NCI-H146 treated with DMSO at 0.1 percent for 48 hours (cell line): Measurements from ENCODE around the gene ZNF185.
"Not testable (repeated sequence)": the region's sequence is repeated elsewhere in the genome, so short reads cannot be mapped to it uniquely, and the experiment has no call there.

Source experiments
- DNase-seq: peaks from one replicate; lab custom pipeline; 2025; ENCODE audit not compliant: unreplicated experiment; lab: John Stamatoyannopoulos, UW

ZNF185 gene

DNA sequence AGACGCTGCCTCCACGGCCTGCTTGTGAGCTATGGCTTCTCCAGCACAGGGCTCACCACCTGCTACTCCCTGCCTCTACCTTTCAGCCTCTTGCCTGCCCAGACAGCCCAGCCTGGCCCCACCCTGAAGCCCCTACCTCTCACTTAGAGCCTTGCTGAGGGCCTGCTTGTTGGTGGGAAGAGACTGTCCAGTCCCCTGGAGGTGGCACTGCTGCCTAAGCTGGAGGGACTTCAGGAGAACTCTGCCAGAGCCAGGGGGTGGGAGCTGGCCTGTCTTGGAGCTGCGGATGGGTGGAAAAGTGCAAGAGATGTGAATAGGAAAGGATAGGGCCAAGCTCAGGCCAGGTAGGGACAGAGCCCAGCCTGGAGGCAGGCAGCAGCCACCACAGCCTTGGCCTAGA is 2.7 kb upstream of the ZNF185 start:
- DNase-seq = no peak

DNA sequence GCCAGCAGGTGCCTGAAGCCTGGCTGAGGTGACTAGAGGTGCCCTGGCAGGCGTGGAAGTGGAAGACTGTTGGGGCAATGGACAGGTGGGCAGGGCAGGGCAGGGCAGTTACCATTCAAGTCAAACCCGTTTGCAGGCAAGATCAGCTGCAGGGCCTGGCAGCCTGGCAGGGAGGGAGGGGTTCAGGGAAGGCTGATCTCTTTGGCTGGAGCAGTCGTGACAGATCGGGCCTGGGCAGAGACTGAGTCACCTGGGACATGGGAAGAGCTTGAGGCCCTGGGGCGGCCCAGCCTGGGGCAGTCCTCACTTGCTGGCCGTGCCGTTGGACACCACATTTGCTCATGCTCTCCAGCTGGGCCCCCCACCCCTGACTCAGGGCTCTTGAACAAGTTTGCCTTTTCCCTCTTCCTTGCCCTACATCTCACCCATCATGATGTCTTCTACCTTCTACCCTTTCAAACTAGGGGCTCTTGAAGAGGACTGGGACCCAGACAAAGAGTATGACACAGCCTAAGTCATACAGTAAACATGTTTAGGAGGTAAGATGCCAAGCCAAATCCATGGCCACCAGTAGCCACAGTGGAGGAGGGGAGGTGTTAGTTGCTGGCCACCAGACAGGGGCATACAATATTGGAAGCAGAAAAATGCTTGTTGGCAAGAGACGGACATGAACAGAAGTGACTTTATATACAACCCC is 2.0 kb upstream of the ZNF185 start:
- DNase-seq = no peak

DNA sequence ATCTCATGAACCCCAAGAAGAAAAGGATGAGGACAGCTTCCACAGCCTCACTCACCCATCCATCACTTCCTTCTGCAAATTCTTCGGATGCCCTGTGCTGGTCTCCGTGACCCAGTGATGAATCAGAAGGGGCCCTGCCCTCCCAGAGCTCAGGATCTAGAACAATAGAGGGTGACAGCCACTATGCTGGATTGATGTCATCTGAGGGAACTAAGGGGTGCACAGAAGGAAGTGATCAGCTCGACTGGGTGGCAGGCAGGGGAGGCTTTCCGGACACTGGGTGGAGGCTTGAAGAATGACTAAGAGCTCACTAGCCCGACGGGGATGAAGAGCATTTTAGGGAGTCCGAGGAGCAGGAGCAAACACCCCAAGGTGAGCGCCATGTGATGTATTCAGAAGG is 1.4 kb upstream of the ZNF185 start:
- DNase-seq = no peak

DNA sequence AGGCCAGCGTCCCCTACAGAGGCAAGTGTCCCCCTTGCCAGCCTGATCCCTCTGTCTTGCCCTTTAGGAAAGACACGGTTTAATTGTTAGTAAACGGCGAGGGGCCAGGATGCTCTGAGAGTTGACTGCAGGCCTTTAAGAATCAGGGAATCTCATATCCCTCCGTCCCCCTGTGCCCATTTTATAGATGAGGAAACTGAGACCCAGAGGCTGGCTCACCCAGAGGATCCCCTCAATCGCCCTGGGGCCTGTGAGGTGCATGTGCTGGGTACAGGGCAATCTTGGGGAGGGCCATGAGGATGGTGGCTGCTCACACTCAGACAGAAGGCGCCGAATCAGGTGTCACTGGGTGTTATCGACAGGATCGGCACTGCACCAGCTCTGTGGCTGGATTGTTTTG is 575 bp downstream of the ZNF185 start:
- DNase-seq = no peak

DNA sequence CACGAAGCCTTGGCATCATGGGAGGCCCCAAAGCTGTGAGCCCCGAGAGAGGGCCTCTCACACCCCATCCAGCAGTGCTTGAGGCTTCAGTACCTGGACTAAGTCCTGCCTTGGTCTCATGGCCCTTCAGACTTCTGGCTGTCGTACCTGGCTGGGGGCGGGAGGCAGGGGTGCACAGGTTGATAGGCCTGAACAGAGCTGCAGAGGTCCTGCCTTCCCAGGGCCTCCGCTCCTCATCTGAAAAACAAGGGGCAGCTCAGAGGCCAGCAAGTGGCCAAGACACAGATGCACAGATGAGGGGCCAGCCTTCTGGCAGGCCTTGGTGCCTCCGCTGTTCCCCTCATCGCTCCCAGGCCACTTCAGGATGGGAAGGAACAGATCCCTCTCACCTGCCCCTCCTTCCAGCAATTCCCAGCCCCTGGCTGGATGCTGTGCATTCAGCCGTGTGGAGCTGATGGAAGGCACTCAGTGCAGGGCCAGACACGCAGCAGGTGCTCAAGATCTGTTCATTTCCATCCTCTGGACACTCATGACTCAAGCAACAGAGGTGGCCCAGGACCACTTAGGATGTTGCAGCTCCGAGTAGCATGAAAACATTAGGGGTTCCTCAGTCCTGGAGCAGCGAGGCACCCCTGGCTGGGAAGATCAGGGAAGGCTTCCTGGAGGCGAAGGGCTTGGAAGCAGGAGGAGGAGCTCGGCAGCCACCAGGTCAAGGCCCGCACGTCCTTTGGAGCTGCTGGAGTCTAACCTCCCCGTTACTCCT is 1.4 kb downstream of the ZNF185 start:
- DNase-seq = no peak

DNA sequence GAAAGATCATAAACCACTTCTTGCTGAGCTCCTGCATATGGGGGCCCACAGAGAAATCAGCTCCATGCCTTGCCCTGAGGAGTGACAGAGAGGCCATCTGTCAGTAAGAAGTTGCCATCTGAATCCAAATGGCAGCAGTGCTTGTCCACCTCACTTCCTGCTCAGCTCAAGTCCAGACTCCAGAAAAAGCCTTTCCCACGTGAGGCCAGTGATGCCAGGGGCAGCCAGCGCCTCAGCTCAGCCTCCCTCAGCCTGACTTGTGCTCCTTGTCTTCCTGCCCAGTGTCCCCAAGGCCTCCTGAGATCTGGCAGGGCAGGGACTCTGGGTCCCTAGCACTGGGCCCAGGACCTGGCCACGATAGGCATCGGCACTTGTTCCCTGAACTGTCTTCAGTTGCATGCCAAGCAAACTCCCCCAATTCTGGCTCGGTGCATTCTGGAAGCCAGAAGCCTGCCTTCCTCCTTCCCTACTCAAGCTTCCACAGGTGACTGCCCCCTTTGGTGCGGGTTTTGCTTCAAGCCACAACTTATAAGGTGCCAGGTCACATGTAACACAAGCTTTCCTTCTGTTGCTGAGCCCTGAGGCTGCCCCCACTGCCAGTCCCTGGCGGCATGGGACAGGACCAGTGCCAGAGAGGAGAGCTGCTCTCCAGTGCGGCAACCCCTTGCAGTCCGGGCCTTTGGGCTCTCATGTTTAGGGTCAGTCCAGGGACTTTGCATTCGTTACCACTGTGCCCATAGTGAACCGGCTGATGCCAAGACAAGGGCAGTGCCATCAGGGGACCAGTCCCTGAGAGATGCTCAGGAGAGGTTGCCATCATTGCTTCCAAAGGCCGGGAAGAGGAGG is 2.2 kb downstream of the ZNF185 start:
- DNase-seq = no peak

DNA sequence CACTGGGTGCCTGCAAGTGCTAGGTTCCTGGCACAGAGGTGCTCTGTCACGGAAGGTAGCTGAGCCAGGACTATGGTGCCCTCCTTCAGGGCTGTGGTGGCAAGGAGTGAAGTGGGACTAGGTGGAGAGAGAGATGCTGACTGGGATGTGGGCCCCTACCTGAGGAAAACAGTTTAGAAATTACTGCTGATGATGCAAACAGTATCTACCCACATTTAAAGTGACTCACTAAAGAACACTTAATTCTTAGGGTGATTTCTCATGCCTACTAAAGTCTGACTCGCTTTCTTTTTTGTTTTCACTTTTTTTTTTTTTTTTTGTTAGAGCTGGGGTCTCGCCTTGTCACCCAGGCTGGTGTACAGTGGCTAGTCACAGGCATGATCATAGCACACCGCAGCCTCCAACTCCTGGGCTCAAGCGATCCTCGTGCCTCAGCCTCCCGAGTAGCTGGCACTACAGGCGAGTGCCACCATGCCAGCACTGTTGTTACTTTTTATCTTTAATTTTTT is 3.1 kb downstream of the ZNF185 start:
- DNase-seq = no peak

DNA sequence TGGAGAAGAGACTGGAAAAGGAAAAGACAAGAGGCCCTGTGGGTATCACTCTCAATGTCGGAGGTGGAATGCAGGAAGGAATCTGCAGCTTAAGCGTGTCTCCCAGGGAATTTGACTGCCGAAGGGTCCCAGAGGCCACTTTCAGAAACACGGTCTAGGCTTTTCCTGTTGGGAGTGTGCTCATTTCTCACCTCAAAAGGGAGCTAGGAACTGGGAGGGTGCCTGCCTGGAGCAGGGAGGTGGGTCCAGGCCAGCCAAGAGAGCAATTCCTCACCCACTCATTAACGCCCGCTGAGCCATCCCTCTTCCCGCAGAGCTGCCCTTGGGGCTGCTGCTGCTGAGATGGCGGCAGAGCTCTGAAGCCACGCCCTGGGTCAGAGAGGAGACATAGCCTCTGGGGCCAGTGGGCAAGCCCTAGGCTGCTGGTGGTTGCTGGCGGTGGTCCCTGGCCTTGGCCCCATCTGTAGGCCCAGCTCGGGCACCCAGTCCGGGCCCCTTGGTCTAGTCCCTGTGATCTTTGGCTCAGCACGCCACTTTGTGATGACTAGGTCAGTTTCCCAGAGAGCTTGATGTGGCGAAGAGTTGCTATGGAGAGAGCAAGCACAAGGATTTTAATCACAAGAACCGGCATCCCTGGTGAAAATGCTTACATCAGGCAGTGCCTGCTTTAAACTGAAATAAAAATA is 4.1 kb downstream of the ZNF185 start:
- peak; percentile 0 for DNase-seq

DNA sequence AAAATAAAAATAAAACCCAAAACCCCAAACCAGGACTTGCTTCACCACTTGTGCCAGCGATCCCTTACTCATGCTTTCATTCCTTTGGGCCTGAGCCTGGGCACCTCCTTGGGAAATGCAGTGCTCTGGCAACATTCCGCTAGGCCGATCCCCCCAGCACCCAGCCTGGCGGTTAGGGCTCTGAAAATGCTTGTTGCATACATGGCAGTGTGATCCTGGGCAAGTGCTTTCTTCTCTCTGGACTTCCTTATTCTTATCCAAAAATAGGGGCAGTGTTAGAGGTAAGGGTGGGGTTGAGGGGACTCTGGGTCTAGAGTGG is 4.6 kb downstream of the ZNF185 start:
- no peak for DNase-seq

DNA sequence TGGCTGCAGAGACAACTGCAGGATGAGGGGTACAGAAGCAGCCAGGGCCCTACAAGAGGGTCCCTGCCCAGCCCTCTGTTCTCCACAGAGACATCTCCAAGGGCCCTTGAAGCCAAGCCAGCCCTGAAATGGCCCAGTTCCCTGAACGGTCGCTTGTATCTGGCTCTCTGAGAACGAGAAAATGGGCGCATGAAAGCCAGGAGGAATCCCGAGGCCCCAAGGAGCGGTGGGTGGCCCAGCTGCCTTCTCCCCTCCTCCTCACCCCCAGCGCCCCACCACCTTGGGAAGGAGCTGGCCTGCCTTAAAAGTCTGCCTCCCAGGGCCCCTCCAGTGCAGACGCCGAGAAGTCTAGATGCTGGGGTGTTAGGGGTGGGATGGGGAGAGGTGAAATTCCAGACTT is 5.7 kb downstream of the ZNF185 start:
- no peak for DNase-seq

DNA sequence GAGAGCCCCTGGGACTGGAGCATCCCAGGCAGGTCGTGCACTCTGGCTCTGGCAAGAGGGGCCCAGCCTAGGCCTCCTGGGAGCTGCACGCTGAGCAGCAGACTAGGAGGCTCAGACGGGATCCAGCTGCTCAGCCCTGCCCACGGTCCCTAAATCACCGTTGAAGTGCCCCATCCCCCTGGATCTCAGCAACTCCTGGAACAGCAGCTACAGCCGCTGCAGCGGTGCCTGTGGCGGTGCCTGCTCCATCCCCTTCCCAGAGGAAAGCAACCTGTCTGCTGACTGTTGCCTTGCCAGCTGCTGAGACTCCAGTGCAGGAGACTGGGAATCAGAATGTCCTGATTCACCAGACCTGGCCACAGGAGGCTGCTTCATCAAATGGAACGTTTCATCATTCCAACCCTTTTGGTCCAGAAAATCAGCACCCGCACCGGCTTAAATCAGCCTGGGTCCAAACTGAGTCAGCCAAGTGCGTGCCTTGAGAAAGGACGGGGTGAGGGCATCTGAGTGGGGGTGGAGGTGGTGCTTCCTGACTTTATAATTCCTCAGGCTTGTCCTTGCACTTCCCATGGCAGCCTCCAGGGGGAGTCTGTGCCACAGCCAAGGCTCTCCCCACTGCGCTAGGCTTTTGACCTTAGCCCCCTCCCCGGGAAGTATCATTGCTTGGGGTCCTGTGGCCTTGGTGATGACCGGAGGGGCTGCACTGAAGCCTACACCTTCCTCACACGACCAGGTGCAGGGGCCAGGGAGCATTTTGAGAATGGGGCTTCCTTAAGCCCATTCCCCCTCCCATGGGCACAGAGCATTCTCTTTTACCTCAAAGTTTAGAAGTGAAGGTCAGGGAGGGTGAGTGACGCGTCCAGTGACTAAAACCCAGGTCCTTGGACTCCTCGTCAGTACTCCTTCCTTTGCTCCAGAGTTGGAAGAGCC is 6.5 kb downstream of the ZNF185 start:
- DNase-seq = peak; percentile 18

DNA sequence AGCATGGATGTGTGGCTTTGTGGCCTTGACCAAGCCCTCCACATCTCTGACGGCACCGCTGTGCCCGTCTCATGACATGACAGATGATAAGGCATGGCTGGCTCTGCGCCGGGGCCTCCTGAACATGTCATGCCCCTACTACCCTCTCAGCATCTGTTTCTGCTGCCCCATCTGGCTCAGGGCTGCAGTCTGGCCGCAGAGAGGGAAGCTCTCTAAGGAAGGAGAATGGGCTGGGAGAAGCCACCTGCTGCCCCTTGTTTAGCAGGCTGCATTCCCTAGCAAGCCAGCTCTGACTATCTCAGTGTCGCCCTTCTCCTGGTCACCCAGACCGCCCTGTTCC is 7.2 kb downstream of the ZNF185 start:
- DNase-seq = no peak

DNA sequence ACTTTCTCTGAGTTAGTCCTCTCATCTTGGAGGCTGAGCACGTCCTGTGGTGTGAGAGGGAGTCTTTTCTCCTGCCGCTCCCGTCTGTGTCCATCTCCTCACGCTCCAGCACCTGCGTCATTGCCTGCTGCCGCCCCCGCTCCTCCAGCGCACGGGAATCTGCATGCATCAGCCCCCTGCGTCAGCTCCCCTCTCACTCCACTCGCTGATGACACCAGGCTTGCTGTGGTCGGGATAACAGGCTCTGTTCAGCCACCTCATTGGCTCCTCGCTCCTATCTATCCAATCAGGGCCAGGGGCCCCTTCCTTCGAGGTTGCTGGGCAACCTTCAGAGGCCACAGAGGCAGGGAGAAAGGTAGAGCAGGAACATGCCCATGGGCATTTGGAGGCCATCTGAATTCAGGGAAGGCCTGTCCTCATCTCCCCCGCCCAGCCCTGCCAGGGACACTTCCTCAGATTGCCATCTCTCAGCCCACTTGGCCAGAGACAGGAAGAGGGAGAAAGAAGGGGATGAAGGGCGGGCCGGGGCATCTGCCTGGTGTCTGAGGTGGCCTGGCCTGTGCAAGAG is 9.3 kb downstream of the ZNF185 start:
- DNase-seq = peak; percentile 17

DNA sequence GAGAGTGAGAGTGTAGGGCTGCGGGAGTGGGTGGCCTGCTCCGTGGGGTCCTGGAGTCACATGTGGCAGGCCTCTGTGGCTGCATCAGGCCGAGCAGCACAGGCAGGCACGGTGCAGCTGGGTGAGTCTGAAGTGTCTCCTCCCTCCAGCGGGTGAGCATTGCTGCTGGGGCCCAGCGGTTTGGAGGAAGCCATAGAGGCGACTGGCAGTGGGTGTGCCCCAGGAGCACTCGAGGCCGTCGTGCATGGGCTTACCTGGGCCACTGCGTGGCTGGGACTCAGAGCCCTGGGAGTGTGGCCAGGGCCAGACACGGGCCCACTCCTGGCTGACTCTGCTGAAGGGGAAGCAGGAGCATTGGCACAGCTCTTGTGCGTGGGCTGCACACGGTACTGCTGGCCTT is 10.6 kb downstream of the ZNF185 start:
- no peak for DNase-seq

DNA sequence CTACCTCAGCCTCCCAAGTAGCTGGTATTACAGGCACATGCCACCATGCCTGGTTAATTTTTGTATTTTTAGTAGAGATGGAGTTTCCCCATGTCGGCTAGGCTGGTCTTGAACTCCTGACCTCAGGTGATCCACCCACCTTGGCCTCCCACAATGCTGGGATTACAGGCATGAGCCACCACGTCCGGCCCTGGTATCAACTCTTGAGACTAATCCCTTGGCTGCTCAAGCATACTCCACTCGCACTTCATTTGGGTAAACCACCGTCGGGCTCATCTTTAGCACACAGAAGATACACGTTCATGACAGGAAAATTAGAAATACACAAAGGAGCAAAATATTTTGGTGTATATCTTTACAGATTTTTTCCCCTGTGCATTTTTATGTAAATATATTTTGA is 12.2 kb downstream of the ZNF185 start:
- DNase-seq = not testable (repeated sequence)

DNA sequence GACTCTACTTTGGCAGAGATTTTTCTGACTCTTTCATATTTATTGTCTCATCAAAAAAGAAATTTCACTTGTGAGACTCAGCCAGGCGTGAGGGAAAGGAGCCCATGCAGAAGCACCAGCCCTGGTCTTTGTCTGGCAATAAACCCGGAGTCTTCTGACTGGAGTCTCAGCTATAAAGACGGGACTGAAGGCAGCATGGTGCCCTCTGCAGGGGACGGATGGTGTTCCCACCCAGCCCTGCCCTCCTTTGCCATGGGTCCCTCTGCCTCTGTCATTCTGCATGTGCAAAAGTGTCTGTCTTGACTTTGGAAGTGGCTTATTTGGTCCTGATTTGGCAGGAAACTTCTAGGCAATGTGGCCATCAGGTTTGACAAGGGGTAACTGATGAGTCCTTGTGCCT is 14.2 kb downstream of the ZNF185 start:
- DNase-seq = no peak

DNA sequence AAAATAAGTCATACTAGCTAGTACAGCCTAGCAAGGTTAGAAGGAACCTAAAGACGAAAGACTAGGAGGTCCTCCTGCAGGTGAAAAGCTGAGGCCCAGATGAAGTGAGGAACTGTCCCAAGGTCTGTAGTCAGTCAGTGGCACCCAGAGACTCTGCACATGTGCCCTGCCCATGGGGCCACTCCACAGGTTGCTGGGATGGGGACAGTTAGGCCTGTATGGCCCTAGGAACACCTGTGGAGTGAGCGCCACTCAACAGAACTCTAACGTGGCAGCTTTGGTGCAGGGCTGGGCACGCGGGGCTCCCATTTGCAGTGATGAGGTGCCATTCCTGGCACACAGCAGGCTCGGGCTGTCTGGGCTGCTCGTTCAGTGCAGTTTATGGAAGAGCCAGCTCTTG is 14.8 kb downstream of the ZNF185 start:
- no peak for DNase-seq

DNA sequence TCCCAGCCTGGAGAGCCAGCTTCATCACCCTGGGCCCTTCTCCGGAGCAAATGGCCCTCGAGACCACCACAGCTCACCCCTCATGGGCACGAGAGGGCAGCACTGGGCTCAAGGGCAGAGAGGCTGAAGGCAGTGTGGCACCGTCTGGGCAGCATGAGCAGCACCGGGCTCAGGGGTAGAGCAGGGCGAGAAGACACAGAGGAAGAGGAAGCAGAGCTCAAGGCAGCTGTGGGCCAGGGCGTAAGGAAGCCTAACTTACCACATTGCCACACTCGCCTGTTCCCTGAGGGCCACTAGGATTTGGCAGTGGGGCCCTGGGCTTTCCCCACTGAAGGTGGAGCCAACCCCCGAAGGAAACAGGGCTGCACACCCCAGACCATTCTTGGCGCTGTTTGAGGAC is 15.5 kb downstream of the ZNF185 start:
- DNase-seq = no peak

DNA sequence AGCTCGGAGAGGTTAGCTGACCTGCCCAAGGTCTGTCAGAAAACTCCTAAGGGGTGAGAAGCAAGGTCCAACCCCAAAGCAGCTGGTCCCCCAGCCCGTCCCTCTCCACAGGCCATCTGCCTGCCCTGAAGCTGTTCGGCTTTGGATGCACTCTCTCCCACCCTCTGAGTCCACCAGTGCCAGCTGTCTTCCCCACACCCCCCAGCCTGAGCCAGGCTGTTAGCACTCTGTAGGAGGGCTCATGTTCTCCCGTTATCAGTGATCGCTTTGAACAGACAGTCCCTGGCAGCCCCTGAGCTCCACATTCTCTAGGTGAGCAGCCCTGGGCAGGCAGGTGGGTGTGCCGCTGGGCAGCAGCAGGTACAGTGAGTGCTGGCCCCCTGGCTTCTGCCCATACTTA is 16.0 kb downstream of the ZNF185 start:
- peak; percentile 11 for DNase-seq
